BJ (cell line): ENCODE data around the gene EMC8. TPM values are rescaled to one million over a fixed set of nuclear protein-coding genes. Genes with fewer than 3 reads are reported as not detected.

Source experiments
- CTCF ChIA-PET: fragments of 350-600 bp; formaldehyde crosslinking; extraction: SDS; loops from one replicate; lab custom pipeline; 2021; ENCODE audit warnings: antibody characterized with exemption, inconsistent platforms; lab: Yijun Ruan, JAX
- POLR2A ChIA-PET: fragments of 300-600 bp; sonication (Branson Sonifier 250); formaldehyde crosslinking; extraction: SDS; loops from one replicate; lab custom pipeline; 2021; ENCODE audit warnings: antibody characterized with exemption; lab: Charles Lee
- DNase-seq: peaks from one replicate; pipeline ENCODE4 v3.0.0-alpha.2; 2011; ENCODE audit warnings: low read depth
- H3K27me3 ChIP-seq: 2 replicates; pipeline ENCODE4 v1.6.0; 2011; ENCODE audit warnings: low read length; ENCODE audit not compliant: control insufficient read depth, insufficient read depth
- H3K36me3 ChIP-seq: 2 replicates; pipeline ENCODE4 v1.5.1; 2011; ENCODE audit warnings: low read length; ENCODE audit not compliant: control insufficient read depth, insufficient read depth
- H3K4me3 ChIP-seq: 2 replicates; pipeline ENCODE4 v1.5.1; 2011; ENCODE audit warnings: low read depth, mild to moderate bottlenecking, control low read depth, low read length
- polyA plus RNA-seq: library from polyadenylated mRNA; depleted of rRNA; stranded (reverse); fragments of >200 nt; gene quantifications from 2 replicates; pipeline ENCODE4 v1.2.3, GENCODE V29; 2011
- TF ChIP-seq, protein P1 (sequence below): IDR thresholded peaks from 2 replicates; pipeline ENCODE4 v1.5.1; 2011; ENCODE audit warnings: low read depth, mild to moderate bottlenecking, control low read depth, inconsistent platforms, low read length, moderate library complexity; ENCODE audit not compliant: insufficient read depth

EMC8 gene
- polyA plus RNA-seq, 1 experiment: 36.9 TPM

DNA sequence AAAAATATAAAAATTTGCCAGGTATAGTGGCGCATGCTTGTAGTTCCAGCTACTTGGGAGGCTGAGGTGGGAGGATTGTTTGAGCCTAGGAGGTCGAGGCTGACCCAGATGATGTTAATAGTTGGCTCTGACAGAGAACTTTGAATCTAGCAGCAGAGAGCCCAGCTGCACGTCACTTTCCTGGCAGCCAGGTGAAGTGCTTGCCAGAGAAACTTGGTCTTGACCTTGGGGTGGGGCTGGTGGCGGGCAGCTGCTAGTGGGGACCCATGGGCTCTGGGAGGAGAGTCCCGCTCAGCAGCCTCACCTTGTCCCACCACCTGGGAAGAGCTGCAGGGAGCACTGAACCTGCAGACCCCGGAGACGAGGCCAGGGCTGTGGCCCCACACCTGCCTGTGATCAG lies 45.4 kb downstream of the EMC8 start:
- no peak for DNase-seq
- POLR2A ChIA-PET: no interaction called here
- CTCF ChIA-PET: interaction anchor here (0.7 kb wide), 1 partner anchor 35 kb away, joined by 3 read pairs; no protein-coding TSS in a partner anchor
- H3K36me3 ChIP-seq: no peaks in the 10 kb centered on the region
- TF ChIP-seq, protein P1, sequence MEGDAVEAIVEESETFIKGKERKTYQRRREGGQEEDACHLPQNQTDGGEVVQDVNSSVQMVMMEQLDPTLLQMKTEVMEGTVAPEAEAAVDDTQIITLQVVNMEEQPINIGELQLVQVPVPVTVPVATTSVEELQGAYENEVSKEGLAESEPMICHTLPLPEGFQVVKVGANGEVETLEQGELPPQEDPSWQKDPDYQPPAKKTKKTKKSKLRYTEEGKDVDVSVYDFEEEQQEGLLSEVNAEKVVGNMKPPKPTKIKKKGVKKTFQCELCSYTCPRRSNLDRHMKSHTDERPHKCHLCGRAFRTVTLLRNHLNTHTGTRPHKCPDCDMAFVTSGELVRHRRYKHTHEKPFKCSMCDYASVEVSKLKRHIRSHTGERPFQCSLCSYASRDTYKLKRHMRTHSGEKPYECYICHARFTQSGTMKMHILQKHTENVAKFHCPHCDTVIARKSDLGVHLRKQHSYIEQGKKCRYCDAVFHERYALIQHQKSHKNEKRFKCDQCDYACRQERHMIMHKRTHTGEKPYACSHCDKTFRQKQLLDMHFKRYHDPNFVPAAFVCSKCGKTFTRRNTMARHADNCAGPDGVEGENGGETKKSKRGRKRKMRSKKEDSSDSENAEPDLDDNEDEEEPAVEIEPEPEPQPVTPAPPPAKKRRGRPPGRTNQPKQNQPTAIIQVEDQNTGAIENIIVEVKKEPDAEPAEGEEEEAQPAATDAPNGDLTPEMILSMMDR: no peak
- no peak overlapping the region for H3K4me3 ChIP-seq
- no peaks in the 10 kb centered on the region for H3K27me3 ChIP-seq

DNA sequence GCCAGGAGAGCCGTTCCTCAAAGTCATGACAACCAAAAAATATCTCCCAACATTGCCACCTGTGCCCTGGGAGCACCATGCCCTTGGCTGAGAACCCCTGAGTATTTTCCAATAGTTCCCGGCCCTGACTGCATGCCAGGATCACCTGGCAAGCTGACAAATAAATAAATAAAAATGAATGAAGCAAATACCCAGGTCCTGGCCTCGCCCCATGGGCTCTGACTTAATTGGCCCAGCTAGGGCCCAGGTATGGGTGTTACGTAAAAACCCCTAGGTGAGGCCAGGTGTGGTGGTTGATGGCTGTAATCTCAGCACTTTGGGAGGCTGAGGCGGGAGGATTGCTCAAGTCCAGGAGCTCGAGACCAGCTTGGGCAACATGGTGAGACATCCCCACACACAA lies 45.8 kb downstream of the EMC8 start:
- Histone ChIP-seq H3K27me3 (no peaks in the 10 kb centered on the region), H3K4me3 (no peak overlapping the region), H3K36me3 (no peaks in the 10 kb centered on the region)
- POLR2A ChIA-PET: no interaction called here
- CTCF ChIA-PET: no interaction called here
- TF ChIP-seq, protein P1: no peak
- no peak for DNase-seq

DNA sequence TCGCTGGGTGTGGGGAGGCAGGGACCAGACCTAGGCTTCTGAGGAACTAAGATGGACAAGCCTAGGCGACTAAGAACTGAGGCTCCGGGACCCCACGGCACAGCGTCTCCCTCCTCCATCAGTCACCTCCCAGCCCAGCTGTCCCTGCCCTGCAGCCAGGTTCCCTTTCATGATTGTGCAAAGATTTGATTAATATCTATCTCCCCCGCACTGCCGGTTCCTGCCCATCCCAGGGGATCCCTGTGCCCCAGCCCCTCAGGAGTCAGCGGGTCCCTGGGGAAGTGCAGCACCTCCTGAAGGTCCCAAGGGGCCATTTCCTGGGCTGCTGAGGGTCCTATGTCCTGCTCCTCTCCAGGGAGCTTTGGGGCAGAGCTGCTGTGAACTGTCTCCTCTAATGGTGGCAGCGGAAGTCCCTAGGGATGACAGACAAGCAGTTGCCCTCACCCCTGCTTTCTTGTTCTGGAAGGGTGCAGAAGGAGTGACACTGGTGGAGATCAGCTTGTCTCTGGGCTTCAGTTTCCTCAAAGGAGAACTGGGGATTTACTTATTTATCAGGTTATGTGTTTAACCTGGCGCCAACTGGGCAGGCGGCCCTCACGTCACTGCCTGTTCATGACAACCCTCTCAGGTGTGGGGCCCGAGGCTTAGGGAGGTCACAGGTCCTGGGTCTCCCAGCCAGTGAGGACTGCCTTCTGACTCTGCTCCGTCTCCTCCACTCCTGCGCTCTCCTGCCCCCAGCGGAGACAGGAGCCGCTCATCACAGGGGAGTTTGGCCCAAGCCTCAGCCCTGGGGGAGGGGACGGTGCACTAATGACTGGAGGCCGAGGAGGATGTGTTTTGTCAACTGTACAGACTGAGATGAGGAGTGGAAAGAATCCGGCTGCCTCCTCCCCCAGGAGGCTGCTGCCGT lies 46.6 kb downstream of the EMC8 start:
- no peak for DNase-seq

DNA sequence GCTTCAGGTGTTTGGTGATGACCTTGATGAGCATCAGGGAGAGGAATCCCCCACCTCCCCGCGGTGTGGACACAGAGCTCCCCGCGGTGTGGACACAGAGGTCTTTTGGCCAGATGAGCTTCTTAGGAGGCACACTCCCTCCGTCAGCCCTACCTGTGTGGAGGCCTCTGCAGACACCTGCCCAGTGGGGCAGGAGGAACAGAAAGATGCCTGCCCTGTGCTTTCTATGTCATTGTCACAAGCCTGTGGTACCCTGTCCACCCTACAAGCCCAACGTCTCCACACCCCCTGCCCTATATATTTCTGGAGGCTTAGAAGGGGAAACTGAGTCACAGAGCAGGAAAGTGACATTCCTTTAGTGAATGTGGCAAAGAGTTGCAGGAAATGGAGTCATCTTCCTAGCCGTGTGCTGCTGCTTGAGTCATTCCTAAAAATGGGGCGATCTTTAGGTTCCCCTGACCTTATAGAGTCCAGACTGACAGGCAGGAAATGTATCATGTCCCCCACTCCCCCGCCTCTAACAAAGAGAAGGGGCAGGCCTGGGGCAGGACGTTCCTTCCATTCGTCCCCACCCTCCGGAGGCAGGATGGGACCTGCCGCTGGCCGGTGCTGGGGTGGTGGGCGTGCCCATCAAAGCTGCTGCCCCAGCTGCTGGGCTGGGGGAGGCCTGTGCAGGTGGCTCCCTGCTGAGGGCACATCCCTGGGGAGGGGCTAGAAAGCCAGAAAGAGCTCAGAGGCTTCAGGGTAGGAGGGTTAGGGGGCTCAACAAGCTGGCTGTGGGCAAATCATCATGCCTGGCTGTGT lies 47.4 kb downstream of the EMC8 start:
- CTCF ChIA-PET: interaction anchor here (0.5 kb wide), 1 partner anchor 1683 kb away, joined by 3 read pairs; no protein-coding TSS in a partner anchor
- TF ChIP-seq, protein P1: no peak
- POLR2A ChIA-PET: no interaction called here
- DNase-seq: no peak
- no peak overlapping the region for H3K4me3 ChIP-seq
- no peaks in the 10 kb centered on the region for H3K36me3 ChIP-seq
- H3K27me3 ChIP-seq: no peaks in the 10 kb centered on the region

More for the DNA sequence above, 46.6 kb downstream of the EMC8 start:
- H3K27me3 ChIP-seq: no peaks in the 10 kb centered on the region
- ChIA-PET POLR2A (no interaction called here), CTCF (interaction anchor here (0.5 kb wide), 2 partner anchors 31 to 1682 kb away, joined by 3 read pairs; no protein-coding TSS in a partner anchor)
- no peak overlapping the region for H3K4me3 ChIP-seq
- no peaks in the 10 kb centered on the region for H3K36me3 ChIP-seq
- TF ChIP-seq, protein P1: peak; percentile 41
